Stimulated activated CD4-positive, alpha-beta T cell treated with anti-CD3 and anti-CD28 coated beads, Interleukin-2, amount 100 ng/mL, for 24 hours (primary cell): ENCODE results near the gene ANKRD1.

Experiments used
- DNase-seq, 2 donors: peaks; one replicate each; pipeline ENCODE4 v3.0.0-alpha.2; 2020

ANKRD1 gene

DNA sequence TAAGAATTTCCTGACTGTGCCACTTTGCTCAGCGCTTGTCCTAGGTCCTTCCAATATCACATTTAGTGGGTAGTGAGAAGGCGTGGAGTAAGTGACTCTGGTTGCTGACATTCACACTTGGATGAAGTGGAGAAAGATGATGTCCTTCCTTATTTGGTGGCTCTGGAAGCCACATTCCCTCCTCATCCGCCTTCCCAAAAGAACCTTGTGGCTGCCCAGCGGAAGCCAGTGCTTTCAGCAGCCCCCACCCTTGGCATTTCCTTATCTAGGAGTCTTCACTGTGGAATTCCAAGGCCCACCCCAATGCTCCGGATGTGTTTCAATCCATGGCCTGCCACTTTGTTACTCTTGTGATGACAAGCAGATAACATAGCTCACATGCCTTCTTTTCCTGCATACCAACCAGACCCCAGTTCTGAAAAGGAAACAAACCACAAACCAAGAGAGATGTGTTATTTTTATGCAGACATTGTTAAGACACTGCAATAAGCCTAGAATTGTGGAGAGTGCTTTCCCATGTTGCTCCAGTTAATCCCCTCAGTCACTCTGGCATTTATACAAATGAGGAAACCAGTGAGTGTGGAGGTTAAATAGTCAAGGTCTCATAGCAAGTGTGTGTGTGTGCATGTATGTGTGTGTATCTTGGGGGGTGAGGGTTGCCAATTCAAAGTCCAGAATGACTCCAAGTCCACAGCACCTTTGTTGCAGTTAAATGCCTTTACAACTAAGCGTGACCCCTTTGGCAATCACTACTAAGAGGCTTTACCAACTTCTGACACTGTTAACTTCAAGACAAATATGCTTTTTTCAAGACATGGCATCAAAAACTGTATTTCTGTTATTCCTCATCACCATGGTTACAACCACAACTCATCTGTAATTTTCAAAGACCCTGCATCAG, 10.3 kb upstream of the ANKRD1 start:
- no peak for DNase-seq

DNA sequence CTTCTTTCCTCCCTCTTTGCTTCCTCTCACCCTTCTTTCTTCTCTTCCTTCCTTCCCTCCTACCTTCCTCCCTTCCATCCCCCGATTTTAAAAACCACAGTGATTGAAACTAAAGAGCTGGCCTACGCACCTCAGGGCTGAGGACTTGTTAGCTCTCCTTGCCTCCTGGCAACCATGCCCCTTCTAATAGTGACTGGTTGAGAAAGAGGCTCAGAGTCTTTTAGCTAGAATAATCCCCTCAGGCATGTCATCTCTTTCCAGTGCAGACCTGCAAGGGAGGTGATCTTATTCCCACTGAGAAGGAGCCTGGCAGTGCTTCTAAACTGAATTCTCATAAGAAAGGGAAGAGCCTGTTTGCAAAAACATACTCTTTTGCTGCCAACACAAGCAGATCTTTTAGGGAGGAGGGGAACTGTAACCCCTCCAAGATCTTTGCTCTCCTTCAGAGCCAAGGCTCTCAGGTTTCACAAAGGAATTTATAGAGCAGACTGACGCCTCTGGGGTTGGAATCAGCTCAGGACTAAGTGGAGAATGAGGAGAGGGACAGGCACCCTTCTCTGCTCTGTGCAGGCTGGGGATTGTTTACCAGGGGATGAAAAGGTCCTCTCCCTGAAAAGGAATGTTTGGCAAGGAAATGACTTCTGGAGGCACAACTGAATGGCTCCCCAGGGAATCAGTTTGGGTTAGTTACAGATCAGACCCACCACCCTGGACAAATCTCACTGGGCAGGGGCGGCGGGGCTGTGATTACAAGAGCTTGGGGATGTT, 9.4 kb upstream of the ANKRD1 start:
- no peak for DNase-seq

DNA sequence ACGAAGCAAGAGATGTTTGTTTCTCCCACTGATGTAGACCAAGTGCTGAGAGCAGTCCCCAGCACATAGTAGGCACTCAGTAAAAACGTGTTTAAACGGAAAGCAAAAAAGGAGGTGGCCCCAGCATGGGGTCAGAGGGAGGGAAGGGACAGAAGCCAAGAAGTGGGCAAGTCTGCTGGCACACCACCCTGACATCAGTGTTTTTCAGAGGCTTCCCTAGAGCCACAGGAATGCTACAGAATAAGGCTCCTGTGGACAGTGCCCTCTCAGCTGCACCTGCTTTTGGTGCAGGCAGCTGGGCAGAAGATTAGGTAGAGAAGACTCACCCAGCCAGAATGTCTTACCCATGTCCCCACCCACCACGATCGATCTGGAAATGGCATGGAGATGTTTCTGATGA, 8.3 kb upstream of the ANKRD1 start:
- no peak for DNase-seq

DNA sequence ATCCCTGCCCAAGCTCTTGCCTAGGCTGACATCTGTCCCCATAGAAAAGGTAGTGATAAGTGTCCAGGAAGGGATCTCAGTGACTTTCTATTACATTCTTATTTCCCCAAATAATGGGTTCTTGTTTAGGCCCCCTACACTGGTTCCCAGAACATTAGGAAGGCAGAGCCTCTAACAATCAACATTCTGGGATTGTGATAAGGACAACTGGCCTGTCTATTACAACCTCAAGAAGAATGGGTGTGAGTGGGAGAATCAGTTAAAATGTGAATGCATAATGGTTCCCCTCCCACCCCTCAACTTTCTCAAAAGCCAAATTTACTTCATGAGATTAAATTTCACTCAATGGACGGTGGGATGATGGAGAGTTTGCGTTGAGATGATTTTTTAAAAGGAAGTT, 6.4 kb upstream of the ANKRD1 start:
- no peak for DNase-seq

DNA sequence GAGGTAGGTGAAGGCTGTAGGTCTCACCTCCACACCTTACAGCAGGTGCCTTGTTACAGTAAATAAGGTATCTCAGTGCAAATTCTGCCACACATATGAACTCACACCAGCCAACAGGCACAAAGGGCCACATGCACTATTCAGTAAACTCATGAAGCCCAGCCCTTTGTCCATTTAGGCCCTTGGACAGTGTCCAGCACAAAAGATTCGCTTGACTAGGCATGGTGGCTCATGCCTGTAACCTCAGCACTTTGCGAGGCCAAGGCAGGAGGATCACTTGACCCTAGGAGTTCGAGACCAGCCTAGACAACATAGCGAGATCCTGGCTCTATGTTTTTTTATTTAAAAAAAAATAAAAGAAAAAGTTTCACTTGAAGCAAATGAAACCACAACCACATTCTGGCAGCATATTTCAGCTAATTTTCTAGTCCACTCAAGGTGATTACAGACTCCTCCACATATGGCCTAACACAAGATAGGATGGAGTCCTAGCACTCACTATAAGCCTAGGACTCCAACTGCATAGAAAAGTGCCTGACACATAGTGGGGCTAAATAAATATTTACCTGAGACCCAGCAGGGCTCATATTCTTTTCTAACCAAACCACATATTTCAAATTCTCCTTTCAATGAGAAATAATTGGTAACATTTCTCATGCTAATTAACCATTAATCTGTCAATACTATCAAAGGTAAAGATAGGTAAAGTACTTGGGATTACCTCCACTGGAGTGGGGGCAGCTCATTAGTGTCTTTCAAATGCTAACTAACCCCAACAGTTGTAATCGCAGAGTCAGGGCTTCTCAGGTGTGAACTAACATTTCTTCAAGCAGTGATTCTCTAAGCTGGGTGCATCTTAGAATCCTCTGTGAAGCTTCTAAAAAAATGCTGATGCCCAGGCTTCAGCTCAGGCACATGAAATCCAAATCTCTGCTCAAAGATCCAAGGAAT, 4.5 kb upstream of the ANKRD1 start:
- DNase-seq, result no peak

DNA sequence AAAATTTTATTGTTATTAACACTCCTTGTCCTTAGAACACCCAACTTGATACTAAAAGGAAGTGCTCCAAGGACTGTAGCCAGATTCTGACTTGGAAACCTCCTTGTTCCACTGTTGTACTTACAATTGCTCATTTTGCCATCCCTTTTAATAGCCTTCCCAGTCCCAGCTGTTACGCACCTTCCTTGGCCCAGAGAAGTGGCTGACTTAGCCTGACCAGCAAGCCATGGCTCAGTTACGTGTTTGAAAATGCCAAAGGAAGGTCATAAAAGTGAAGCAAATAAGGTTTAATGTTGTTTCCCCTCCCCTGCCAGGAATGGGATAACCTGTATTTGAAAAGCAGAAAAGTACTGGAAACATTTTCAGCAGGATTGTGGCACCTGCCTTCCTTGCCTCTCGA, 3.7 kb upstream of the ANKRD1 start:
- no peak for DNase-seq

DNA sequence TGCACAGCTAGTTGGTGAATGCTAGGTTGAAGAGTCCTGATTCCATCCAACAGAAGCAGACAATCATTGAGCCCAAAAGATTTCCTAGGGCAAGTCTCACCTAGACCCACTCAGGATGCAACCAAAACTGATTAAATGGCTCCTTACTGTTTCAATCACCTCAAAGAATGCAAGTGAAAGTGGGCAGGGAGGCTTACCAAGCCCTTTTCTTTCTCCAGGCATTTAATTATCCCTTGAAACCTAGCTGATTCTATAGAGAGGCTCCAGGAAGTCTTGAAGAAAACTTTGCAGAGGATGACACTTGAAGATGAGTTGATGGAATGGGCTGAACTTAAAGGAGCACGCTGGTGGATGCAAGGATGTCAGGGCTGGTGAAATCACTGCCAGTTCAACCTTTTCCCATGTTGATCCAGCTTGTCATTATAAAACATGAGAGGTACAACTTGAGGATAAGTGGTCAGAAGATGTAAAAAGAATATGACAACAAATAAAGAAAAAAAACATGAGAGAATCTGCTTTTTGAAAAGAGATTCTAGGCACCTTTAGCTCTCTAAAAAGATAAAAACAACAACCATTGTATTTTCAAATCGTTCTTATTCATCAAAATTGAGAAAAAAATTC, 2.3 kb upstream of the ANKRD1 start:
- DNase-seq, result no peak

DNA sequence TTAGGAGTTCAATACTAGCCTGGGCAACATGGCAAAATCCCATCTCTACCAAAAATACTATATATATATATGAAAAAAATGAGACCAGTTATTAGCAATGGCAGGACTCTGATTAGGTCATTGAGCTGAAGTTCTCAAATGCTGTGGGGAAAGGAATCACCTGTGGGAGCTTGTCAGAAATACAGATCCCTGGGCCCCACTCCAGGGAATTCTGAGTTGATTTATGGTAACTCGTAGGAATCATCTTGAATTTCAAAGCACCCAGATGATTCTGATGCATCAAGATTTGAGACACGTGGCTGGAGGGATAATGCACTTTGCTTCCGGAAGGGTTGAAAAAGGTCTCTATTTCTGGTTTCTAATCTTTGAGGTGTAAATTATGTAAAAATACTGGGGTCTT, 1.0 kb upstream of the ANKRD1 start:
- no peak for DNase-seq

DNA sequence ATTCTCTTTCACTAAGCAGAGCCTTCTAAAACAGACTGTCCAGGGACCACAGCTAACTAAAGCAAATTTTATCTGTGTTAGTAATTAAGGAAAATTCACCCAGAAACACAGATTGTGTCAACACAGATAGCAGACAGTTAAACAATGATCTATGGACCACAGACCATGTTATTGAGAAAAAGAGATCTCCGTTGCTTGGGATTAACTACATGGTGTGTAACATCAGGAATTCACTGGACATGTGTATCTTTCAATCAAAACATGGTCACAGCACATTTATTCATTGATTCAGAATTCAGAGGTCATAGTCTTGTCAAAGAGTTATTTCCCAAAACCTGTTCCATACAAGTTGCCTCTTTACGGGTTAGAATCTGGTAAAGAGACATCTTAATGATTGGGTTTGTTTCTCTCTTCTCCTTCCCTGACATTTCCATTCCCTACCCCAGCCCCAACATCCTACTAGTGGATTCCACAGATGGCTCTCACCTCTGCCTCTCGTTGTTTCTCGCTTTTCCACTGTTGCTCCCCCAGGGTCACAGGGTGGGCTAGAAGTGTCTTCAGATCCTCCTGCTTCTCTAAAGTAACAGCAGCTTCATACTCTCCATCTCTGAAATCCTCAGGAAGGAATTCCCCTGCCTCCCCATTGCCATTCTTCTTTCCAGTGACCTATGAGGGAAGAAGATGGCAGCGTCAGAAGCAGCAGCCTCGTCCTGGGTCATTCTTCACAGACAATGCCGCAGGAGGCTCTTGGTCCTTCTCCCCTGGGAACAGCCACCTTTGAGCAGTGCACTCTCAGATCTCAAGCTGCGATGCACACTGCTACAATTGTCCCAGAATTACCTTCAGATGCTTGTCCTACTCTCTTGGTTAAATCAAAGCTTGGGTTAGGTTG, 958 bp downstream of the ANKRD1 start:
- DNase-seq, result no peak

DNA sequence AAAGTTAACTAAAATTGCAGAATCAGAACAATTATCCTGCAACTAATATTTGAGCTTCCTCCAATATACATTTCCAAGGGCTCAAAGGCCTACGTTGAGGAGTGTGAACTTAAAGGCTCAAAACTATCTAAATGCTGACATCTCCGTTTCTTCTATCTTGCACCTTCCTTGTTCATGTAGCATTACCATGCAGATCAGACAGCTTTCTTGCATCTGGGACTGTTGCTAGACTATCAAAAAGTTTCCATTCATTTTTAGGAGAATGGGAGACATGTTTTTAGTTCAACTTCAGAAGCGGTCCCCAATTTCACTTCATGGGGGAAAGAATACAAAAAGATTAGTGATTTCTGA, 2.9 kb downstream of the ANKRD1 start:
- DNase-seq, result no peak

DNA sequence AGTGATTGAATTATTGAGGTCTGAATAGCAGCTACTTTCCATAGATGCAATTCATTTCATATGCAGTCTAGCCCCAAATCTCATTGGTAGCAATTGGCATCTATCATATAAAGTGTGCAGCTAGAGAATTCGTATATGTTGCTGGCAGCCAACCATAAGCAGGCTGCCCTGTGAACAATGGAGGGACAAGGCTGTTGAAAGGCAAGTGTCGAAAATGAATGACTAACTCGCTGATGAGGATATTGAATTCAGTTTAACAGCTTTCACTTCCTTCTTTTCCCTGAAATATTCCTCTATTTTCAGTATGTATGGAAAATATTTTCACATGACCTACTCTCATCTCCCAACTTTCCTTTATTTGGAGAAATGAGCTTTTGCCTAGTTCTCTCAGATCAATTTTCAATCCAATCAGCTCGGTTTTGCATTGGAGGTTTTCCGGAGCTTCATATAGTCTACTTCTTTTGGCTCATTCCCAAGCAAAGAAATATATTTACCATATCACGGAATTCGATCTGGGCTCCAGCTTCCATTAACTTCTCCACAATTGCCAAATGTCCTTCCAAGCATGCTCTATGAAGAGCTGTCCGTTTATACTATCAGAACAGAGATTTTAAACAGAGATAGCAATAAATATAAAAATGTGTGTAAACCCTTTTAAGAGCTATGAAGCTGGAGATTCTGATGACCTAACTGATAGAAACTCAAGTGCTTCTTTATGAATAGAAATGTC, 3.5 kb downstream of the ANKRD1 start:
- DNase-seq, result no peak

DNA sequence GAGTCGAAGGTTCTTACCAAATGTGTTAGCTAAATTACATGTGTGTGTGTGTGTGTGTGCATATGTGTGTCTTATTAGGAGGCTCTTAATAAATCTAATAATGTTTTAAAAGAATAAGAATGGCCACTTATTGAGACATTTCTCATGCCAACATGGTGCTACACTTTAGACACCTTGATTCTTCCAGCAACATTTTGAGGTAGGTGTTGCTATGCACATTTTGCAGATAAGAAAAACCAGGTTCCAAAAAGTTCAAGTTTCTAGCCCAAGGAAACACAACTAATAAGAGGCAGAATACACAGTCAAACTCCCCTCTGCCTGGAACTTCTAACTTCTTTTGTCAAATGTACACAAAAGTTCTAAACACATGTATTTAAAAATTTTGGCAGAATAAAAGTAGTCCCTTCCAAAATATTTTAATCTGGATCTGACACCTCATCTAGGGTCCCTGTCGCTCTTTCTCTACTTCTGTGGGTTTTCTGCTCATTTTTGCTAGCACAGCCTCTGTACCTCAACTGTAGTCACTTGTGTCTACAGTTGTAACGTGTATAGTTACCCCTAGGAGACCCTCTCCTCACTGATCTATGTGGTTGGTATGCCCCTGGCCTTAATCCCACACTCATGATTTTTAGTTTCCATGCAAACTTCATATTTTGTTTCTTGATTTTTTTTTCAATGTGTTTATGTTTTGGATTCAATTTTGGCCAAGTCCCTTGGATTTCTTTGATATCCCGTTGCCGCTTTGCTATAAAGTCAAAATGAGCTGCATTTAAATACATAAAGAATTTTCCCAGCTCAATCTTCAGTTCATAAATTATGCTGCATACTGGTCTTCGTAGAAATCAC, 4.3 kb downstream of the ANKRD1 start:
- DNase-seq, result no peak

DNA sequence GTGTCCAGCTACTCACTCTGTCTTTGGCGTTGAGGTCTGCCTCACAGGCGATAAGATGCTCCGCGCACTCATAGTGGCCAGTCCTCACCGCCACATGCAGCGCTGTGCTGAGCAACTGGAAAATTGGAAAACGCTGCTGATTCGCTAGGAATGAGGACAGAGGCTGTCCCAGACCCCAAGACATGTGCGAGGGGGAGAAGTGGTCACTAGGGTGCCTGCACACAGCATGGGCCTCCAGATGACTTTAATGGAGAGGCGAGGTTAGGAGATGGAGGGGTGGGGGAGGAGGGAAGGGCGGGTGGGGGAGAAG, 5.2 kb downstream of the ANKRD1 start:
- no peak for DNase-seq

DNA sequence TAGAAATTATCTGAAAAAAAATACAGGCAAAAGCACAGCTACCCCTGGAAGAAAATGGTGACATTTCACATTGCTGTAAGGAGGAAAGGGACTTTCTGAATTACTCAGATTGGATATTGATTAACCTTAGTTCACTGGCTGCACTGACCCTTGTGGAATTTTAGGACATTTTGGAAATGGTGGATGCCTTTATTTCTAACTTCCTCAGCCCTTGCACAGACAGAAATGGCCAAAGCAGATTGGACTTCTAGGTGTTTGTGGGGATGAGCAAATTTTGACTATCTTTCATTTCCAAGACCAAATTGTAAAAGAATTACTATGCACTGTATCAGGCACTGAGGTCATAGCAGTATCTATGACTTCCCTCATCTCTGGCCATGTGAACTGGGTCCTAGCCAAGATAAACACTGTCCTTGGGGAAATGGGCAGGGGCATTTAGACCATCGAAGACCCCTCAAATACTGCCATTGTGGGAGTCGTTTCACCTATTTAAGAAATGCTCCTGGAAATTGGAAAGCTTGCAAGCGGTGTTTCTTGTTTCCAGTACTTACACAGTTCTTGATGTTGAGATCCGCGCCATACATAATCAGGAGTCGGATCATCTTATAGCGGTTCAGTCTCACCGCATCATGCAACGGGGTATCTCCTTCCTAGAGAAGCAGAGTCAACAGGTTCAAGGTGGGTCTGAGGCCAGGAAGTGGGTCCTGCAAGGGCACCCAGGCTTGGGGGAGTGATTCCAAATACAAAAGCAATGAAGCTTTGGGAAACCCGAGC, 5.7 kb downstream of the ANKRD1 start:
- DNase-seq, result no peak

DNA sequence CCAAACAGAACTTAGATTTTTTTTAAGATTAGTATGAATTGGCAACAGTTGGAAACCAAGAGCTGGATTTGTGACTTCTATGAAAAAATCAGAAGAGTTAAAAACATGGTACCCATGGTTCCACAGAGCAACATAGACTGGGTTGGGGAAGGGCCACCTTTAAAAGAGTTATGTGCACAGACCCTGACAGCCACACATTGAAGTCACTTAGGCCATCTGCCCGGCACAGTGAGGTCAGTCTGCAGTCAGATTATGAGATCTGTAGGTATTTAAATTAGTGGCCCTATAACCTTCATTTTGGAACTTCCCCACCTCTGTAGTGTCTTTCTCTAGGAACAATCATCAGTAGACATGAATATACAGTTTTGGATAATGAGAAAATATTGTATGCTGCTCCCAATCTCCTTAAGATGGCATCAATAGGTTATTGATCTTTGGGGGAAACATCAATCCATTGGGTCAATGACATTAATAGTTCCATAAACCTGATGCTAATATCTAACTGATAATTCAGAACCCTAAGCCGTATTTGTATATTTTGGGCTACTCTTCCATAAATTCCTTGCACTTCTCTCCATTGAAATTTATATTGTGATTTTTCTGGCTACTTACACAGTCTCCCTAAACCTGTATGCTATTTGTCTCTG, 7.0 kb downstream of the ANKRD1 start:
- DNase-seq, result no peak

DNA sequence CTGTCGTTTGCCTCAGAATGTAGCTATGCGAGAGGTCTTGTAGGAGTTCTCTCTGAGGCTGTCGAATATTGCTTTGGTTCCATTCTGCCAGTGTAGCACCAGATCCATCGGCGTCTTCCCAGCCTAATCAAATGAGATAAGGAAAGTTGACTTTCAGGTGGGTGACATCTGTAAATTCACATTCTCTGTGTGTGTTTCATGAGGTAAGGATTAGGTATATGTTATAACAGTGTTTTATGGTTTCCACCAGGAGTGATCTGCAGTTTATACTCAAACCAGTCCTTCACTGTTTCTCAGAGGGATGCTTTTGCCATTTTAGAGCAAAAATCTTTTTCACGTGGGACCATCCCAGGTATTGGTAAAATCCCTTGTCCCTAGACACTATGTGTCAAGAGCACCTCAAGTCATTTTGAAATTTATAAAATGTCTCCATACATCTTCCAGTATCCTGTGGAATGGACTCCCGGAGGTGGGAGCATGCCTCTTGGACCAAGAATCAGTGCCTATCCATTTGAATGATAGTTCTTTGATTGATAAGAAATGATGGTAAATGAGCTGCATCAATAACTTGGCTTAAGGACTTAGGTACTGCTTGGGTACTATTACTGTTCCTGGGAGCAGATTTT, 7.9 kb downstream of the ANKRD1 start:
- DNase-seq, result no peak

DNA sequence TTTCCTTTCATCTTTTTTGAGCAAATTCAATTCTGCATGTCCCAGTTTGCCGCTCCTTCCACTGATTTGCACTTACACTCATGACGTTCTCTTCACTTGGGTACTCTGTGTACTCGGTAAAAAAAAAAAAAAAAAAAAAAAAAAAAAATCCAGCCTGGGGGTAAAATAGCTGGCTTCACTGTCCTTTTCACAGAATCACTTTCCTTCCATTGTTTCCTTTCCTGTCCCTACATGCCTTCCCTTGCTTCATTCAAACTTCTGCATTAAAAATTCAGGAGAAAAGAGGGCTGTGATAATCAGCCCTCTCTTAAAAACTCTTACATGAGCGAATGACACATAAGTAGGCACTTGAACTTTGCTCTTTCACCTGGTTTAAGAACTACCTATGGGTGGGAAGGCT, 8.7 kb downstream of the ANKRD1 start:
- no peak for DNase-seq
